Transverse colon (tissue), 4 donors: ENCODE measurements around the gene MYNN. TPM values are rescaled to one million over a fixed set of nuclear protein-coding genes. Genes with fewer than 3 reads are reported as not detected.

Experiments
- DNase-seq: peaks from one replicate; pipeline ENCODE4 v3.0.0-alpha.2; 2019
- H3K27ac ChIP-seq, 4 donors: fragments of 200-600 bp; sonication (generic); 2 replicates each; pipeline ENCODE4 v1.5.1; 2016 to 2018; ENCODE audit warnings: inconsistent platforms in 4 of 4
- H3K27me3 ChIP-seq: fragments of 200-600 bp; sonication (generic); 2 replicates; pipeline ENCODE4 v1.5.1; 2017; ENCODE audit warnings: inconsistent platforms
- H3K36me3 ChIP-seq, 4 donors: fragments of 200-600 bp; sonication (generic); 2 replicates each; pipeline ENCODE4 v1.5.1; 2017 to 2019; ENCODE audit warnings: inconsistent platforms in 4 of 4
- H3K4me1 ChIP-seq, 4 donors: fragments of 200-600 bp; sonication (generic); 2 replicates each; pipeline ENCODE4 v1.5.1; 2017 to 2020; ENCODE audit warnings: inconsistent platforms in 4 of 4
- H3K4me3 ChIP-seq, 4 donors: fragments of 200-600 bp; sonication (generic); 1 replicate in 1 of 4; 2 replicates in 3 of 4; pipeline versions ENCODE4 v1.5.1 to v1.6.1; 2017 to 2019; ENCODE audit warnings: inconsistent platforms in 4 of 4
- H3K9me3 ChIP-seq, 2 donors: fragments of 200-600 bp; sonication (generic); 2 replicates each; pipeline ENCODE4 v1.5.1; 2017 to 2019; ENCODE audit warnings: inconsistent platforms in 2 of 2
- EP300 ChIP-seq: sonication (generic); formaldehyde crosslinking; IDR thresholded peaks from one replicate; pipeline ENCODE4 v1.6.1; 2017; ENCODE audit warnings: antibody characterized with exemption, low read depth
- POLR2A ChIP-seq: fragments of 450-650 bp; IDR thresholded peaks from one replicate; pipeline ENCODE4 v1.6.1; 2016; ENCODE audit warnings: antibody characterized with exemption, mild to moderate bottlenecking, moderate library complexity
- POLR2AphosphoS5 ChIP-seq, 3 donors: sonication (generic); formaldehyde crosslinking; IDR thresholded peaks; one replicate each; pipeline ENCODE4 v1.6.1; 2016; ENCODE audit warnings: antibody characterized with exemption in 3 of 3
- WGBS, 2 donors: methylation state at CpG; one replicate each; pipeline ENCODE4 v1.1.5; 2018; ENCODE audit warnings: low coverage in 1 of 2; 5-methylcytosine and 5-hydroxymethylcytosine counted together
- in situ Hi-C, 4 donors: fragments of 200-750 bp; cut with MboI; loops; one replicate each; pipeline versions ENCODE4 v1.15.0 to v1.15.1; 2017; ENCODE audit warnings: low sequenced_read_pairs in 3 of 4, low pct_ligation_motif_present in 1 of 4, low pct_unique_long_range_greater_than_20kb in 1 of 4
- intact Hi-C: fragments of 100-400 bp; cut with DNase I; formaldehyde crosslinking; loops from one replicate; pipeline ENCODE4 v1.15.1; 2023; ENCODE audit warnings: low total_unique reads
- total RNA-seq, 4 donors: library from RNA; depleted of rRNA; stranded (reverse); fragments of >200 nt; gene quantifications; one replicate each; pipeline ENCODE4 v1.1.0, GENCODE V29; 2016
- TF ChIP-seq, protein P1 (sequence below), 5 experiments: fragments of 200-600 bp in 3 of 5; fragments of 450-650 bp in 2 of 5; sonication (generic) in 3 of 5; IDR thresholded peaks; 1 replicate in 2 of 5; 2 replicates in 3 of 5; pipeline ENCODE4 v1.5.1; 2016 to 2017; ENCODE audit warnings: antibody characterized with exemption in 5 of 5, inconsistent platforms in 3 of 5, mild to moderate bottlenecking in 2 of 5, moderate library complexity in 1 of 5

The MYNN gene
- total RNA-seq, 4 donors from 2014 or later = 7.0 to 27.3 (median 18.1) TPM

DNA sequence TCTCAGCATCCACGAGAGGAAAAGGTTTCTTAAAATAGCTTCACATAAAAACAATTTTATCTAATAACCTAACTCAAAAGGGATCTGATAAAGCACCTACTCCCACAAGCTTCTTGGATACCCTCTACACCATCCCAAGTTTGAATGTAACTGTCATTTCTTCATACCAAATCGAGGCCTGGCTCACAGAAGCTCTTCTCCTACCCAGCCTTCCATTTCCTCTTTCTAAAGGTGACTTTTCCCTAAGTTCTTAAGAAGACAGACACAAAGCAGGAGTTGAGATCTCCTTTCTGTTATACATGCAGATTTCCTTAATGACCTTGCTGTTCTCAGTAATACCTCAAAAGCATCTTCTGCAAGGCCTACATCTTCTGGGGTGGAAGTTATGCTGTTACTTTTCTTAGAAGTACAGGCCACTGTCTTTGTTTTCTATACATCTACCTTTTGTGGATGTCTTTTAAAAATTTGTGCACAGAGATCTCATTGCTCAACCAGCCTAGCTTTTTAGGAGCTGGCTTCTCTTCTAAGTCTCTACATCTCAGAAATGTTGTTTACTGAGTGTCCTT is 36.1 kb downstream of the MYNN start:
- TF ChIP-seq, protein P1, sequence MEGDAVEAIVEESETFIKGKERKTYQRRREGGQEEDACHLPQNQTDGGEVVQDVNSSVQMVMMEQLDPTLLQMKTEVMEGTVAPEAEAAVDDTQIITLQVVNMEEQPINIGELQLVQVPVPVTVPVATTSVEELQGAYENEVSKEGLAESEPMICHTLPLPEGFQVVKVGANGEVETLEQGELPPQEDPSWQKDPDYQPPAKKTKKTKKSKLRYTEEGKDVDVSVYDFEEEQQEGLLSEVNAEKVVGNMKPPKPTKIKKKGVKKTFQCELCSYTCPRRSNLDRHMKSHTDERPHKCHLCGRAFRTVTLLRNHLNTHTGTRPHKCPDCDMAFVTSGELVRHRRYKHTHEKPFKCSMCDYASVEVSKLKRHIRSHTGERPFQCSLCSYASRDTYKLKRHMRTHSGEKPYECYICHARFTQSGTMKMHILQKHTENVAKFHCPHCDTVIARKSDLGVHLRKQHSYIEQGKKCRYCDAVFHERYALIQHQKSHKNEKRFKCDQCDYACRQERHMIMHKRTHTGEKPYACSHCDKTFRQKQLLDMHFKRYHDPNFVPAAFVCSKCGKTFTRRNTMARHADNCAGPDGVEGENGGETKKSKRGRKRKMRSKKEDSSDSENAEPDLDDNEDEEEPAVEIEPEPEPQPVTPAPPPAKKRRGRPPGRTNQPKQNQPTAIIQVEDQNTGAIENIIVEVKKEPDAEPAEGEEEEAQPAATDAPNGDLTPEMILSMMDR (IDR thresholded peaks at IDR 0.05) = no peak
- TF ChIP-seq EP300 (no peak), POLR2AphosphoS5 (IDR thresholded peaks at IDR 0.05) (no peak), POLR2A (no peak)
- intact Hi-C loops = no loop called here
- Histone ChIP-seq H3K4me1 (peaks cover 0 to 30% (median 14%) of the 10 kb centered on the region in 4 donors), H3K27me3 (no peaks in the 10 kb centered on the region), H3K27ac (no peak overlapping the region), H3K36me3 (no peaks in the 10 kb centered on the region), H3K9me3 (no peaks in the 10 kb centered on the region), H3K4me3 (no peak overlapping the region)
- 50 to 78% methylated on average over 1 to 2 of the region's 2 CpGs for WGBS, 2 donors
- DNase-seq = no peak
- in situ Hi-C loops = no loop called here

DNA sequence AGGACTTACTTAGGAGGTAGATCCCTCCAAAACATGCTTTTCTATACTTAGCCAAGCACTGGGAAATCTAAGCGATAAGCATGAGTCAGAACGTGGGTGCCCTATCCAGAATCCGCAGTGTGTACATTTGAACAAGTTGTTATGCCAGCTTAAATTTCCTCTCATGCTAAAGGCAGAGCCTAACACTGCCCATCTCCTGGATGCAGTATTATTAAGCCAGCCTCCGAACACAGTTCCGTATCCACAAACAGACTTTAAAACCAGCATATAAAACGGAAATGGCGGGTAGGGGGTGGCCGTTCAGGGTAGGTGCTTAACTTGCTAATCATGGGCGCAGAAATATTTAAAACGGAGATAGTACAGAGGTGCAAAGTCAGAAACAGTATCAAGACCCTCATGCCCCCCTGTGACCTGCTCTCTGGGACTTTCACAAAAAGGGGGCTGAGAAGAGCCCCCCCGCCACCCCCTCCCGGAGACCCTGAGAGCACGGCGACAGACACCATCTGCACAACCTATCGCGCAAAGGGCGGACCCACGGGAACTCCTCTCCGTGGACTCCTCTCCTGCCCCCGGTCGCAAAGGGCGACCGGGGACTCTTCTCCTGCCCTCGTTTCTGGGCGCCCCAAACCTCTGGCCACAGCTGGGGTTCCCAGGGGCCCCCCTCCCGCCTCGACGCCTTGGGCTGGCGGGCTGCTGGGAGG is 38.6 kb downstream of the MYNN start:
- no peaks in the 10 kb centered on the region for H3K36me3 ChIP-seq
- intact Hi-C loops = no loop called here
- in situ Hi-C loops = no loop called here
- H3K27ac ChIP-seq = peak overlapping the region; percentile 67 to 77 (median 74)
- 4 to 33% methylated on average over 6 to 22 of the region's 29 CpGs for WGBS, 2 donors
- TF ChIP-seq POLR2AphosphoS5 (IDR thresholded peaks at IDR 0.05) (no peak), EP300 (no peak), POLR2A (no peak)
- TF ChIP-seq, protein P1 (IDR thresholded peaks at IDR 0.05) = no peak
- H3K27me3 ChIP-seq = no peaks in the 10 kb centered on the region
- peaks cover 0 to 9% of the 10 kb centered on the region in 2 donors for H3K9me3 ChIP-seq
- peak; percentile 33 for DNase-seq
- H3K4me3 ChIP-seq = peak overlapping the region; percentile 30 to 64 (median 51)
- peaks cover 0 to 30% (median 14%) of the 10 kb centered on the region in 4 donors for H3K4me1 ChIP-seq

DNA sequence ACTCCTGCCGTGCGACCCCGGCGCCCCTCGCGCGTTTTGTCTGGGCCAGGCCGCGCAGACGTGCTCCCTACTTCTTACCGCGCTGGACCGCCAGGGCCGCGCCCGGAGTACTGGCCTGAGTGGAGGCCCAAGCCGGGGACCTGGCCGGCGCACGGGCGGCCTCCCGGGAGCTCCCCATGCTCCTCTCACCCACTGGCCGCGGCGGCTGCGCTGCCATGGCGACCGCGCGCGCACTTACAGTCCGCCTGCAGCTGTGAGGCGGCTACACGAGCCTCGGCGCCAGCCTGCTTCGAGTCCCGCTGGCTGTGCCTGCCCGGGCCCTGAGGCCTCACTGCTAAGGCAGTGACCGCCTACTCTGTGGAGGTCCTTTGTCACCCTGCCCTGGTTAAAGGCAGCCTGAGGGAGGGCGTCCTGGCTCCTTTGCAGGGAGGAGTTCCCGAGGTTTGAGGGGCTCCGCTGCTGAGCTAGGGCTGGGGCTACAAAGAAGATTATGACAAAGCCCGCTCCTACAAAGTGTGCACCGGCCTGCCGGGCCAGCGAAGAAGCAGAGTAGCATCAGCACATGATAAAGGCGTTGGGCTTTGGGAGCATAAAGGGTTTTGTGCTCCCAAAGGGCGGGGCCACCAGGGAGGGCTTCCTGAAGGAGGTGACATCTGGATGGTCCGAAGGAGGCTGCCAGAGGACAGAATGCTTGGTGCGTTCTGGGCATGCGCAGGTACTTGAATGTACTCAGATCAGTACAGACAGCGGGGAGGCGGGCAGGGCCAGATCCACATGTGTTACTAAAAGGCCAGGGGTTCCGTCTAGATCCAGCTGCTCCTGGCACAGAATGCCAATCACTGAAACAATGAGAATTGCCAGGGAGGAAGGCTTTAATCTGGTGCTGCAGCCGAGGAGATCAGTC is 39.4 kb downstream of the MYNN start, which contains the start of the genes LRRC34 and LRRIQ4:
TSS of gene LRRC34 (minus strand) at position 573 of the 904 bp plus-strand sequence. CDS start at position 217, 356 bp downstream.
TSS of gene LRRIQ4 (plus strand) at position 539 of the 904 bp plus-strand sequence. CDS start 9,052 bp downstream, outside the sequence.
- peak within 1 kb of the TSS; percentile 67 to 77 (median 74) for H3K27ac ChIP-seq
- H3K27me3 ChIP-seq = no peaks in the 10 kb centered on the region
- H3K36me3 ChIP-seq = no peaks in the 10 kb centered on the region
- intact Hi-C loops (no loop called here), in situ Hi-C loops (no loop called here)
- H3K9me3 ChIP-seq = peaks cover 0 to 9% of the 10 kb centered on the region in 2 donors
- WGBS, 2 donors = 4 to 19% methylated on average over 6 to 54 of the region's 56 CpGs
- peak; percentile 82 for DNase-seq
- H3K4me1 ChIP-seq = peaks cover 0 to 30% (median 14%) of the 10 kb centered on the region in 4 donors
- TF ChIP-seq POLR2AphosphoS5 (IDR thresholded peaks at IDR 0.05) (no peak), EP300 (no peak), POLR2A (no peak)
- TF ChIP-seq, protein P1 (IDR thresholded peaks at IDR 0.05) = no peak
- peak within 1 kb of the TSS; percentile 30 to 64 (median 51) for H3K4me3 ChIP-seq

DNA sequence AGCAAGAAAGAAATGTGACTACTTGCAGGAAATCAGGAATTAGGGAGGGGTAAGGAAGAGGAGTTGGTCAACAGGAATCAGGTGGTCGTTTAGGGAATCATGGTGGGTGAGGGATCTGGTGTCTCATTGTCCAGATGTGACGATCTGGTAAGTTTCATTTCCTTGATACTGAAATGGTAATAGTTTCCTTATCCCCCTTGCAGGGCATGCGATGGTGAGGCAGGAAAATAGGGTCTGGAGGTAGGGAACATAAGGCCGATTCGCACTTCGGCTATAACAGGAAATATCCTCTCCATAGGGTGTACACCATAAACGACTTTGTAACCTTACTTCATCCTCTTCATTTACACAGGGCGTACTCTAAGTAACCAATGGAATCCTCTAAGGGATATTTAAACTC is 40.1 kb downstream of the MYNN start:
- Histone ChIP-seq H3K27me3 (no peaks in the 10 kb centered on the region), H3K4me3 (peak overlapping the region in 3 of 4 donors; percentile 51 to 64 (median 51)), H3K4me1 (peaks cover 0 to 30% (median 14%) of the 10 kb centered on the region in 4 donors), H3K36me3 (no peaks in the 10 kb centered on the region), H3K27ac (peak overlapping the region in 2 of 4 donors; percentile 72 to 77), H3K9me3 (peaks cover 0 to 9% of the 10 kb centered on the region in 2 donors)
- in situ Hi-C loops (no loop called here), intact Hi-C loops (no loop called here)
- TF ChIP-seq POLR2A (no peak), POLR2AphosphoS5 (IDR thresholded peaks at IDR 0.05) (no peak), EP300 (no peak)
- TF ChIP-seq, protein P1 (IDR thresholded peaks at IDR 0.05) = no peak
- 46 to 47% methylated on average over 4 to 8 of the region's 8 CpGs for WGBS, 2 donors
- DNase-seq = no peak
